Islet precursor cell (in vitro differentiated cells): ENCODE results near the gene COL4A2.

Experiments used
- DNase-seq: peaks from one replicate; pipeline ENCODE4 v3.0.0-alpha.2; 2018

Gene COL4A2

GRCh38 chr13:110407021-110407420 lies 99.9 kb downstream of the COL4A2 start:
- no peak for DNase-seq

- no peak for DNase-seq
Measured at GRCh38 chr13:110407531-110407930, 100.4 kb downstream of the COL4A2 start.

- peak; percentile 71 for DNase-seq
Measured at GRCh38 chr13:110408286-110408685, 101.2 kb downstream of the COL4A2 start.

- DNase-seq = peak; percentile 94
Measured at GRCh38 chr13:110409581-110409992, 102.5 kb downstream of the COL4A2 start.

GRCh38 chr13:110410000-110410399 lies 102.9 kb downstream of the COL4A2 start:
- DNase-seq = no peak

- DNase-seq = no peak
Measured at GRCh38 chr13:110410936-110411687, 104.0 kb downstream of the COL4A2 start.

GRCh38 chr13:110411688-110412059 lies 104.6 kb downstream of the COL4A2 start:
- no peak for DNase-seq

GRCh38 chr13:110412132-110412914 lies 105.2 kb downstream of the COL4A2 start:
- DNase-seq = peak; percentile 94

GRCh38 chr13:110413016-110413675 lies 106.1 kb downstream of the COL4A2 start:
- no peak for DNase-seq

GRCh38 chr13:110413676-110414040 lies 106.6 kb downstream of the COL4A2 start:
- no peak for DNase-seq

GRCh38 chr13:110414283-110414682 lies 107.2 kb downstream of the COL4A2 start:
- DNase-seq = no peak

GRCh38 chr13:110414931-110415330 lies 107.8 kb downstream of the COL4A2 start:
- no peak for DNase-seq

- peak; percentile 82 for DNase-seq
Measured at GRCh38 chr13:110415669-110416068, 108.6 kb downstream of the COL4A2 start.

GRCh38 chr13:110416131-110417025 lies 109.3 kb downstream of the COL4A2 start:
- DNase-seq = no peak

GRCh38 chr13:110418944-110419343 lies 111.9 kb downstream of the COL4A2 start:
- DNase-seq = no peak

GRCh38 chr13:110419381-110419791 lies 112.3 kb downstream of the COL4A2 start:
- no peak for DNase-seq

GRCh38 chr13:110419946-110420345 lies 112.9 kb downstream of the COL4A2 start:
- DNase-seq = no peak

- no peak for DNase-seq
Measured at GRCh38 chr13:110420626-110421025, 113.5 kb downstream of the COL4A2 start.

GRCh38 chr13:110421061-110421460 lies 114.0 kb downstream of the COL4A2 start:
- DNase-seq = no peak

- no peak for DNase-seq
Measured at GRCh38 chr13:110421696-110422385, 114.8 kb downstream of the COL4A2 start.

- no peak for DNase-seq
Measured at GRCh38 chr13:110422913-110423688, 116.0 kb downstream of the COL4A2 start.
